ENCODE measurements around the gene SMC3. TPM values are rescaled to one million over a fixed set of nuclear protein-coding genes. Genes with fewer than 3 reads are reported as not detected.
A peak's percentile ranks its signal among the peaks of the same experiment; 100 is the strongest.

Gene SMC3
- total and polyA plus RNA-seq, 2 of the 13 experiments (the other 11 are each of a cell fraction or from before 2014, with no cell fraction given): 11.7 to 48.0 TPM

DNA sequence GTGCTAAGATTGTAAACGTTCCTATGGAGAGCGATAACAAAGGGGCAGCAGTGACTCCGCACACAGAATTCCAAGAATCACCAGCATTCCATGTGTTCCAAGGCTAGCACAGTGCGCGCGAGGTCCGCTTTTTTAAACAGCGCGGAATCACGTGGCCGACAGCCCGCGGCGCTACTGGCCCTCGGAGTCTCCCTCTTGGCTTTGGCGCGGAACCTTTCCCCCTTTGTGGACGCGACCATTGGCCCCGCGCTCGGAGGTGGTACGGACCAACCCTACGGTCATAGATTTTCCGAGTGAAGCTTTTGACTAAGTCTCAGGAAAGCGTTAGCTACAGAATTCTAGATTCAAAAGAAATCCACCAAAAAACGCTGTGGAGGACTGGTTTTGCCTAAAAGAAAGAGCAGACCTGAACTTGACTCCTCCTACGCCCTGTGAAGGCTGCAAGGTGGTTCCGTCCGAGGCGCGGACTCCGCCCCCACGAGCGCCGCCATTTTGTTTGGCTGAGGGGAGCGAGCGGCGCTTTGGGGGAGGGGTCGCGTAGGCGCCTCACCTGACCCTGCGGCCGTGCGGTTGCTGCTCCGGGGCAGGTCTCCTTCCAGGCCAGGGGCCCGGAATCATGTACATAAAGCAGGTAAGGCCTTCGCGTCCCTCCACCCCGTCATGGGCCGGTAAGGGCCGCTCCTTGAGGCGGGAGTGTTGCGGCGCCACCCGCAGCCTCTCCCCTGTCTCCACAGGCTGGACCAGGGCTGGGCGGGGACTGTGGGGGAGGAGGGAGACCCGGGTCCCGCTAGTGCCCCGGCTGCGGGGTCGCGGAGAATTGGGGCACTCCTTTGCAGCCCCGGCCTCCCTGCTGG is at the start of gene SMC3 (continued):
- TF ChIP-seq, protein P1, sequence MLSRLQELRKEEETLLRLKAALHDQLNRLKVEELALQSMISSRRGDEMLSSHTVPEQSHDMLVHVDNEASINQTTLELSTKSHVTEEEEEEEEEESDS (CRISPR knock-in tag; IDR thresholded peaks at IDR 0.05; ENCODE audit: borderline replicate concordance): no peak; the same call in 1 of the 2 replicates
- TF ChIP-seq, protein P2, sequence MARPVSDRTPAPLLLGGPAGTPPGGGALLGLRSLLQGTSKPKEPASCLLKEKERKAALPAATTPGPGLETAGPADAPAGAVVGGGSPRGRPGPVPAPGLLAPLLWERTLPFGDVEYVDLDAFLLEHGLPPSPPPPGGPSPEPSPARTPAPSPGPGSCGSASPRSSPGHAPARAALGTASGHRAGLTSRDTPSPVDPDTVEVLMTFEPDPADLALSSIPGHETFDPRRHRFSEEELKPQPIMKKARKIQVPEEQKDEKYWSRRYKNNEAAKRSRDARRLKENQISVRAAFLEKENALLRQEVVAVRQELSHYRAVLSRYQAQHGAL (CRISPR knock-in tag; IDR thresholded peaks at IDR 0.05; ENCODE audit: not compliant biosample characterization): peak; percentile 43
- TF ChIP-seq, protein P3, sequence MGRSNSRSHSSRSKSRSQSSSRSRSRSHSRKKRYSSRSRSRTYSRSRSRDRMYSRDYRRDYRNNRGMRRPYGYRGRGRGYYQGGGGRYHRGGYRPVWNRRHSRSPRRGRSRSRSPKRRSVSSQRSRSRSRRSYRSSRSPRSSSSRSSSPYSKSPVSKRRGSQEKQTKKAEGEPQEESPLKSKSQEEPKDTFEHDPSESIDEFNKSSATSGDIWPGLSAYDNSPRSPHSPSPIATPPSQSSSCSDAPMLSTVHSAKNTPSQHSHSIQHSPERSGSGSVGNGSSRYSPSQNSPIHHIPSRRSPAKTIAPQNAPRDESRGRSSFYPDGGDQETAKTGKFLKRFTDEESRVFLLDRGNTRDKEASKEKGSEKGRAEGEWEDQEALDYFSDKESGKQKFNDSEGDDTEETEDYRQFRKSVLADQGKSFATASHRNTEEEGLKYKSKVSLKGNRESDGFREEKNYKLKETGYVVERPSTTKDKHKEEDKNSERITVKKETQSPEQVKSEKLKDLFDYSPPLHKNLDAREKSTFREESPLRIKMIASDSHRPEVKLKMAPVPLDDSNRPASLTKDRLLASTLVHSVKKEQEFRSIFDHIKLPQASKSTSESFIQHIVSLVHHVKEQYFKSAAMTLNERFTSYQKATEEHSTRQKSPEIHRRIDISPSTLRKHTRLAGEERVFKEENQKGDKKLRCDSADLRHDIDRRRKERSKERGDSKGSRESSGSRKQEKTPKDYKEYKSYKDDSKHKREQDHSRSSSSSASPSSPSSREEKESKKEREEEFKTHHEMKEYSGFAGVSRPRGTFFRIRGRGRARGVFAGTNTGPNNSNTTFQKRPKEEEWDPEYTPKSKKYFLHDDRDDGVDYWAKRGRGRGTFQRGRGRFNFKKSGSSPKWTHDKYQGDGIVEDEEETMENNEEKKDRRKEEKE (IDR thresholded peaks at IDR 0.05): no peak
- peak; percentile 51 for TF ChIP-seq ZNF891 (CRISPR knock-in tag; IDR thresholded peaks at IDR 0.05)
- TF ChIP-seq, protein P4, sequence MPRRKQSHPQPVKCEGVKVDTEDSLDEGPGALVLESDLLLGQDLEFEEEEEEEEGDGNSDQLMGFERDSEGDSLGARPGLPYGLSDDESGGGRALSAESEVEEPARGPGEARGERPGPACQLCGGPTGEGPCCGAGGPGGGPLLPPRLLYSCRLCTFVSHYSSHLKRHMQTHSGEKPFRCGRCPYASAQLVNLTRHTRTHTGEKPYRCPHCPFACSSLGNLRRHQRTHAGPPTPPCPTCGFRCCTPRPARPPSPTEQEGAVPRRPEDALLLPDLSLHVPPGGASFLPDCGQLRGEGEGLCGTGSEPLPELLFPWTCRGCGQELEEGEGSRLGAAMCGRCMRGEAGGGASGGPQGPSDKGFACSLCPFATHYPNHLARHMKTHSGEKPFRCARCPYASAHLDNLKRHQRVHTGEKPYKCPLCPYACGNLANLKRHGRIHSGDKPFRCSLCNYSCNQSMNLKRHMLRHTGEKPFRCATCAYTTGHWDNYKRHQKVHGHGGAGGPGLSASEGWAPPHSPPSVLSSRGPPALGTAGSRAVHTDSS (CRISPR knock-in tag; conservative IDR thresholded peaks at IDR 0.05): no peak
- TF ChIP-seq, protein P5, sequence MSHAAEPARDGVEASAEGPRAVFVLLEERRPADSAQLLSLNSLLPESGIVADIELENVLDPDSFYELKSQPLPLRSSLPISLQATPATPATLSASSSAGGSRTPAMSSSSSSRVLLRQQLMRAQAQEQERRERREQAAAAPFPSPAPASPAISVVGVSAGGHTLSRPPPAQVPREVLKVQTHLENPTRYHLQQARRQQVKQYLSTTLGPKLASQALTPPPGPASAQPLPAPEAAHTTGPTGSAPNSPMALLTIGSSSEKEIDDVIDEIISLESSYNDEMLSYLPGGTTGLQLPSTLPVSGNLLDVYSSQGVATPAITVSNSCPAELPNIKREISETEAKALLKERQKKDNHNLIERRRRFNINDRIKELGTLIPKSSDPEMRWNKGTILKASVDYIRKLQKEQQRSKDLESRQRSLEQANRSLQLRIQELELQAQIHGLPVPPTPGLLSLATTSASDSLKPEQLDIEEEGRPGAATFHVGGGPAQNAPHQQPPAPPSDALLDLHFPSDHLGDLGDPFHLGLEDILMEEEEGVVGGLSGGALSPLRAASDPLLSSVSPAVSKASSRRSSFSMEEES (CRISPR knock-in tag; IDR thresholded peaks at IDR 0.05): peak; percentile 81; the same call in 1 of the 2 replicates
- TF ChIP-seq ZNF317 (CRISPR knock-in tag; IDR thresholded peaks at IDR 0.05): 0 out of 2 replicates have a peak, but pooled peaks have one; percentile 26
- no peak for TF ChIP-seq ZNF678 (CRISPR knock-in tag; IDR thresholded peaks at IDR 0.05)
- 0 out of 2 replicates have a peak, but pooled peaks have one; percentile 25 for TF ChIP-seq ZFP41 (CRISPR knock-in tag; IDR thresholded peaks at IDR 0.05; ENCODE audit: borderline replicate concordance)
- peak; percentile 87 for TF ChIP-seq MXD4 (CRISPR knock-in tag; IDR thresholded peaks at IDR 0.05)
- TF ChIP-seq ZNF326 (CRISPR knock-in tag; IDR thresholded peaks at IDR 0.05; ENCODE audit: borderline replicate concordance): no peak
- no peak for TF ChIP-seq ZNF282 (IDR thresholded peaks at IDR 0.05; ENCODE audit: partially characterized antibody)
- TF ChIP-seq MTF2 (CRISPR knock-in tag; IDR thresholded peaks at IDR 0.05; ENCODE audit: borderline replicate concordance): no peak
- peak; percentile 86 for TF ChIP-seq ZNF12 (CRISPR knock-in tag; IDR thresholded peaks at IDR 0.05)
- TF ChIP-seq, protein P6, sequence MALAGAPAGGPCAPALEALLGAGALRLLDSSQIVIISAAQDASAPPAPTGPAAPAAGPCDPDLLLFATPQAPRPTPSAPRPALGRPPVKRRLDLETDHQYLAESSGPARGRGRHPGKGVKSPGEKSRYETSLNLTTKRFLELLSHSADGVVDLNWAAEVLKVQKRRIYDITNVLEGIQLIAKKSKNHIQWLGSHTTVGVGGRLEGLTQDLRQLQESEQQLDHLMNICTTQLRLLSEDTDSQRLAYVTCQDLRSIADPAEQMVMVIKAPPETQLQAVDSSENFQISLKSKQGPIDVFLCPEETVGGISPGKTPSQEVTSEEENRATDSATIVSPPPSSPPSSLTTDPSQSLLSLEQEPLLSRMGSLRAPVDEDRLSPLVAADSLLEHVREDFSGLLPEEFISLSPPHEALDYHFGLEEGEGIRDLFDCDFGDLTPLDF (CRISPR knock-in tag; IDR thresholded peaks at IDR 0.05): peak; percentile 99
- peak; percentile 89 for TF ChIP-seq REPIN1 (CRISPR knock-in tag; IDR thresholded peaks at IDR 0.05; ENCODE audit: borderline replicate concordance, low read depth)
- TF ChIP-seq, protein P7, sequence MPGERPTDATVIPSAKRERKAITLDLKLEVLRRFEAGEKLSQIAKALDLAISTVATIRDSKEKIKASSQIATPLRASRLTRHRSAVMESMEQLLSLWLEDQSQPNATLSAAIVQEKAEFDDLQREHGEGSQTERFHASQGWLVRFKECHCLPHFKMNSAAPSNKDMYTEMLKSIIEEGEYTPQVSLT (CRISPR knock-in tag; IDR thresholded peaks at IDR 0.05; ENCODE audit: borderline replicate concordance, low read depth): no peak
- no peak for TF ChIP-seq RBAK (CRISPR knock-in tag; IDR thresholded peaks at IDR 0.05)
- TF ChIP-seq HOXA3 (CRISPR knock-in tag; IDR thresholded peaks at IDR 0.05): peak; percentile 98
- peak; percentile 93; the same call in 1 of the 2 replicates for TF ChIP-seq ZNF557 (CRISPR knock-in tag; IDR thresholded peaks at IDR 0.05)
